ENCODE measurements around the gene BTG3.

The BTG3 gene

DNA sequence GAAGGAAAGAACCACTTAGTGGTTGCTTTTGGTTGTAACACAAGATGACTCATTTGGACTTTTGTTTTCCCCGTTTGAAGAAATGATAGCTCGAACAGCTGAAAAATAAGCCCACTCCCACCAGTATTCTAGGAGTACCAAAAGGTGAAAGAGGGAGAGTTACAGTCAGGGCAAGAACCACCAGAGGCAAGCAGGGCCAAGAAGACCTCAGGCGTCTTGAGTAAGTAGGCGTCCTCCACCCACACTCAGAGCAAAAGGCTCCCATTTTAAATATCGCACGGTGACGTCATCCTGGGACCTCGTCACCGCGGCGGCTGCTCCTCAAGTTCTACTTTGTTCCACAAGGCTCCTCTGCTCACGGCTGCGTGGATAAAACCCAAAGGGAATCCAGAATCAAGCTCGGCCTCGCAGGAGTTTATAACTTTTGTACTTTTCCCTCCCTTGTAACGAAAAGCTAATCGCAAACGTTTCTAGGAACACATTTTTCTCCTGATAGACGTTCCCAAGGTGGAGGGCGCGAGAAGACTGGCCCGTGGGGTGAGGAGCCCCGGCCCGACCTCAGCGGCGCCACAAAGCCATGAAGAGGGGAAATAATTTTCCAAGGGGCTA lies 1.2 kb downstream of the BTG3 start:
- Mint-ChIP-seq H3K27me3 (no peaks in the 10 kb centered on the region), H3K27ac (peak overlapping the region; percentile 91), H3K9me3 (ENCODE audit: low read depth) (no peaks in the 10 kb centered on the region), H3K36me3 (peaks cover 10% of the 10 kb centered on the region), H3K4me1 (ENCODE audit: low read depth) (peaks cover 32% of the 10 kb centered on the region), H3K4me3 (peak overlapping the region; percentile 92)

DNA sequence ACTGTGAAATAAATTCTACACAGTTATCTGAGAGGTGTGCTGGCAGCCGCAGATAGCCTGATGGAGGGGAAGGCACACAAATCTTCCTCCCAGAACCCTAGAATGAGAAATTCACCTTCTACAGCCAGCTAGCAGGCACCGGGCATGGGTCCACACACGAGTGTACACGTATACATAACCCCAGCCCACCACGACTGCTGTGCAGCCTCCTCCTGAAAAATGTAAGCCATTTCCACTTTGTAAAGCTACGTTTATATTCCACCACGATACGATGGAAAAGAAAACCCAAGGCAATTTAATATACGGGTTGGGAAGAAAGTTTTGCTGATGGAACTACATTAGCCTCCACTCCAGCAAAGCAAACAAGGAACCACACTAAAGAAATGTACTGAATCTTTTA lies 1.8 kb downstream of the BTG3 start:
- H3K27me3 Mint-ChIP-seq = no peaks in the 10 kb centered on the region
- peaks cover 32% of the 10 kb centered on the region for H3K4me1 Mint-ChIP-seq (ENCODE audit: low read depth)
- H3K27ac Mint-ChIP-seq = peak overlapping the region; percentile 91
- H3K36me3 Mint-ChIP-seq = peaks cover 10% of the 10 kb centered on the region
- no peaks in the 10 kb centered on the region for H3K9me3 Mint-ChIP-seq (ENCODE audit: low read depth)
- H3K4me3 Mint-ChIP-seq = peak overlapping the region; percentile 92

GRCh38 chr21:17609681-17610080 lies 3.0 kb downstream of the BTG3 start:
- peaks cover 10% of the 10 kb centered on the region for H3K36me3 Mint-ChIP-seq
- no peaks in the 10 kb centered on the region for H3K9me3 Mint-ChIP-seq (ENCODE audit: low read depth)
- peak overlapping the region; percentile 58 for H3K4me3 Mint-ChIP-seq
- peaks cover 32% of the 10 kb centered on the region for H3K4me1 Mint-ChIP-seq (ENCODE audit: low read depth)
- no peaks in the 10 kb centered on the region for H3K27me3 Mint-ChIP-seq
- no peak overlapping the region for H3K27ac Mint-ChIP-seq

DNA sequence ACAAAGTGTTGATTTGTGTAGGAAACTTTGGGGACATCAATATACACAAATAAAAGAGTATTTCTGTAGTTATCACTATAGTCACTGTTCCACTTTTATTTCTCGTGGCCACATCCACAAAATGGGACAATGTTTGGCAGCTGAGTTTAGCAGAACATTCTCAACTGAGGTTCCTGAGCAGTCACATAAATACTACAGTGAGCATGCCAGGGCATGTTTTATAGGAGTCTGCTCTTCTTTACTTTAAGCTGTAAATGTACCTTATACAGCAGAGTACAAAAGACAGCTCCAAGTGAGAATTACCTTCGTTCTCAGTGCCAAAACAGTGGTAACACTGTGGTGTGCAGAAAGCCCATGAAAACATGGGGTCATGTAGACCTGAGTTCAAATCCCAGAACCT lies 5.0 kb downstream of the BTG3 start:
- Mint-ChIP-seq H3K9me3 (ENCODE audit: low read depth) (no peaks in the 10 kb centered on the region), H3K27me3 (no peaks in the 10 kb centered on the region), H3K4me1 (ENCODE audit: low read depth) (peaks cover 38% of the 10 kb centered on the region), H3K36me3 (peaks cover 17% of the 10 kb centered on the region), H3K27ac (no peak overlapping the region), H3K4me3 (no peak overlapping the region)

GRCh38 chr21:17602874-17603273 lies 9.8 kb downstream of the BTG3 start:
- Mint-ChIP-seq H3K4me3 (no peak overlapping the region), H3K36me3 (peaks cover 24% of the 10 kb centered on the region), H3K27ac (no peak overlapping the region), H3K27me3 (no peaks in the 10 kb centered on the region), H3K4me1 (ENCODE audit: low read depth) (peaks cover 15% of the 10 kb centered on the region), H3K9me3 (ENCODE audit: low read depth) (no peaks in the 10 kb centered on the region)

DNA sequence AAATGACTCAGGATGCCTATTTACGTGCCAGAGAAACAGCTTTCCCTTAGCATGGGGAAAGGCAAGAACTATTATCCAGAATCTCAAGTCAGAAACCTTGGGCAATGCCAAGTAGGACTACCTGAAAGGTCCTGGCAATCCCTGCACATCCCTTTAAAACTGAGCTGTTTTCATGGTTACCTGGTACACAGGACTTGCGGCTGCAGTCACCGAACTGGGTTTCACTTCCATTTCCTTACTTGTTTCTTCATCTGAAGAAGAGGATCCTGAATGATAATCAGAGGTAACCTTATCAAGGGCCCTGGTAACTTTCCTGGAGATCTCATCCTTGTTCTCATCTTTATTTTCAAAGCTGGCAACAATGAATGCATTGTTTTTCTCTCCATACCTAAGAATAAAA lies 14.3 kb downstream of the BTG3 start:
- H3K4me3 Mint-ChIP-seq = no peak overlapping the region
- no peaks in the 10 kb centered on the region for H3K9me3 Mint-ChIP-seq (ENCODE audit: low read depth)
- peaks cover 8% of the 10 kb centered on the region for H3K4me1 Mint-ChIP-seq (ENCODE audit: low read depth)
- no peaks in the 10 kb centered on the region for H3K27me3 Mint-ChIP-seq
- H3K36me3 Mint-ChIP-seq = peaks cover 20% of the 10 kb centered on the region
- H3K27ac Mint-ChIP-seq = no peak overlapping the region

GRCh38 chr21:17597680-17598079 lies 15.0 kb downstream of the BTG3 start:
- Mint-ChIP-seq H3K4me3 (no peak overlapping the region), H3K4me1 (ENCODE audit: low read depth) (peaks cover 2% of the 10 kb centered on the region), H3K27ac (no peak overlapping the region), H3K36me3 (peaks cover 20% of the 10 kb centered on the region), H3K27me3 (no peaks in the 10 kb centered on the region), H3K9me3 (ENCODE audit: low read depth) (no peaks in the 10 kb centered on the region)

DNA sequence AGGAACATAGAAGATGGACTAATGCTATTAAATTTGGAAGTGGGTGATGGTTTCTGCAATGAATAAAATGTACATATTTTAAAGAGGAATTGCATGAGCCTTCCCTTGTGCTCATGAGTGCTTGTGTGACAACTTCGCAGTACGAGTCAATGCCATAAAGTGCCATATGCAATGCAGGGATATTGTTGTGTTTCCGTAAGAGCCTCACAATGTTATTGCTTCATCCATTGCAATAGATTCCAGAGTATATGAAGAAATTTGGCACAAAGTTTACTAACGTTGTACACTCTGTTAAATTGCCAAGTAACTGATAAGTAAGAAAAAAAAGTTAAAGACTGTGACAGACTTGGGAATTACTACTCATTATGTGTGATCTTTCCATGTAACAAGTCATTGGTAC lies 22.3 kb downstream of the BTG3 start:
- Mint-ChIP-seq H3K4me1 (ENCODE audit: low read depth) (no peaks in the 10 kb centered on the region), H3K27ac (no peak overlapping the region), H3K9me3 (ENCODE audit: low read depth) (no peaks in the 10 kb centered on the region), H3K36me3 (peaks cover 5% of the 10 kb centered on the region), H3K27me3 (no peaks in the 10 kb centered on the region), H3K4me3 (no peak overlapping the region)

DNA sequence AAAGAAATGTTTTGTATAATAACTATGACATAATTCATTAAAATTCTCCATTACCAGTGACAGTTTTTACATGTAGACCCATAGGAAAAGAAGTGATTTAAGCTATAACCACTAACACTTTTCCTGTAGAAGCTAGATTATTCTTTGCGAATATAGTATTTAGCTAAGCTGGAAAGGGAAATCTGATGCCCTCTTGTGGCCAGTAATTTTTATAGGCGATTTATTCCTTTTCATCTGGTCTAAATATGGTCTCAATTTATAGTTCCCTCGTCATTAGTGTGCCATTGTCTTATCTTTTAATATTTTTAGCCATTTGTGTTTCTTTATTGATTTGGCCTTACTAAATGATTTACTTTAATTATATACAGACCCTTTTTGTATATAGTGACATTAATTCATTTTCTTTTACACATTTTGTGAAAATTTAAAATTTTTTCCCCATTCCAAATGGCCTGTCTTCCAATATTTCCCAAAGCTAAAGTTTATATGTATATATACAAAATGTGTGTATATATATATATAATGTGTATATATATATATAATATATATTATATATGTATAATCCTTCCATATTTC lies 26.7 kb downstream of the BTG3 start:
- Mint-ChIP-seq H3K4me1 (ENCODE audit: low read depth) (no peaks in the 10 kb centered on the region), H3K36me3 (no peaks in the 10 kb centered on the region), H3K4me3 (no peak overlapping the region), H3K27ac (no peak overlapping the region), H3K27me3 (no peaks in the 10 kb centered on the region), H3K9me3 (ENCODE audit: low read depth) (no peaks in the 10 kb centered on the region)

GRCh38 chr21:17583898-17584297 lies 28.8 kb downstream of the BTG3 start:
- Mint-ChIP-seq H3K4me1 (ENCODE audit: low read depth) (no peaks in the 10 kb centered on the region), H3K9me3 (ENCODE audit: low read depth) (no peaks in the 10 kb centered on the region), H3K27me3 (no peaks in the 10 kb centered on the region), H3K27ac (no peak overlapping the region), H3K36me3 (no peaks in the 10 kb centered on the region), H3K4me3 (no peak overlapping the region)

GRCh38 chr21:17580319-17580718 lies 32.4 kb downstream of the BTG3 start:
- Mint-ChIP-seq H3K9me3 (ENCODE audit: low read depth) (no peaks in the 10 kb centered on the region), H3K27ac (no peak overlapping the region), H3K27me3 (no peaks in the 10 kb centered on the region), H3K4me3 (no peak overlapping the region), H3K4me1 (ENCODE audit: low read depth) (no peaks in the 10 kb centered on the region), H3K36me3 (no peaks in the 10 kb centered on the region)

DNA sequence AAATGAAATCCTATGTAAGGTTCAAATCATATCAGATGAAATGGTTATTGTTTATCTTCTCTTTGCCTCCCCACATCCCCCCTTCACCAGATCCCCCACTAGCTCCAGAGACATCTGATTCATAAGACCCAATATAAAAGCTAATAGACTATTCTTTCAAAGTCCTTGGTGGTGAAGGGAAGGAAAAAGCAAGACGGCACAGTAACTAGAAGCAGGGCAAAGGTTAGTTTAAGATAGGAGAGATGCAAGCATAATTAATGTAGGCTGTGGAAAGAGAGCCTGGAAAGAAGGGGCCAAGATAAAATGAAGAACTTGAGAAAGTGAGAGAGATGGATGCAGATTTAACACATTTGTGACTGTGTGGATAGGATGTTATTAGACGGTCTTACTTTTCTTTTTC lies 33.8 kb downstream of the BTG3 start:
- Mint-ChIP-seq H3K27me3 (no peaks in the 10 kb centered on the region), H3K36me3 (no peaks in the 10 kb centered on the region), H3K4me1 (ENCODE audit: low read depth) (no peaks in the 10 kb centered on the region), H3K27ac (no peak overlapping the region), H3K9me3 (ENCODE audit: low read depth) (no peaks in the 10 kb centered on the region), H3K4me3 (no peak overlapping the region)

DNA sequence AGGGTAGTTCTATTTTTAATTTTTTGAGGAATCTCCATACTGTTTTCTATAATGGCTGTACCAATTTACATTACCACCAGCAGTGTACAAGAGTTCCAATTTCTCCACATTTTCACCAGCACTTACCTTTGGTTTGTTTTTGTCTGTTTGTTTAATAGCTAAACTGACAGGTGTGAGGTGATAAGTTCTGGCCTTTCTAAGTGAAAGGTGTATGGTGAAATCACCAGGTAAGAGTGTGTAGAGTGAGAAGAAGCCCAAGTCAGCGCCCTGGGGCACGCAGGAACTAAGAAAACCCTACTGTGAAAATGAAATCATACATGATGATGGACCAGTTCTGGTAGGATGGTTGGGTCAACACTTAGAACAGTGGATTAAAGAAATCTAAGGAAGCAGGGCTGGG lies 34.5 kb downstream of the BTG3 start:
- H3K4me1 Mint-ChIP-seq (ENCODE audit: low read depth) = no peaks in the 10 kb centered on the region
- H3K36me3 Mint-ChIP-seq = no peaks in the 10 kb centered on the region
- no peaks in the 10 kb centered on the region for H3K27me3 Mint-ChIP-seq

GRCh38 chr21:17577701-17578100 lies 35.0 kb downstream of the BTG3 start:
- H3K36me3 Mint-ChIP-seq = no peaks in the 10 kb centered on the region
- H3K27ac Mint-ChIP-seq = no peak overlapping the region
- H3K9me3 Mint-ChIP-seq (ENCODE audit: low read depth) = no peaks in the 10 kb centered on the region
- H3K27me3 Mint-ChIP-seq = no peaks in the 10 kb centered on the region
- no peaks in the 10 kb centered on the region for H3K4me1 Mint-ChIP-seq (ENCODE audit: low read depth)
- no peak overlapping the region for H3K4me3 Mint-ChIP-seq

More for the DNA sequence above, 34.5 kb downstream of the BTG3 start:
- Mint-ChIP-seq H3K27ac (no peak overlapping the region), H3K4me3 (no peak overlapping the region), H3K9me3 (ENCODE audit: low read depth) (no peaks in the 10 kb centered on the region)

DNA sequence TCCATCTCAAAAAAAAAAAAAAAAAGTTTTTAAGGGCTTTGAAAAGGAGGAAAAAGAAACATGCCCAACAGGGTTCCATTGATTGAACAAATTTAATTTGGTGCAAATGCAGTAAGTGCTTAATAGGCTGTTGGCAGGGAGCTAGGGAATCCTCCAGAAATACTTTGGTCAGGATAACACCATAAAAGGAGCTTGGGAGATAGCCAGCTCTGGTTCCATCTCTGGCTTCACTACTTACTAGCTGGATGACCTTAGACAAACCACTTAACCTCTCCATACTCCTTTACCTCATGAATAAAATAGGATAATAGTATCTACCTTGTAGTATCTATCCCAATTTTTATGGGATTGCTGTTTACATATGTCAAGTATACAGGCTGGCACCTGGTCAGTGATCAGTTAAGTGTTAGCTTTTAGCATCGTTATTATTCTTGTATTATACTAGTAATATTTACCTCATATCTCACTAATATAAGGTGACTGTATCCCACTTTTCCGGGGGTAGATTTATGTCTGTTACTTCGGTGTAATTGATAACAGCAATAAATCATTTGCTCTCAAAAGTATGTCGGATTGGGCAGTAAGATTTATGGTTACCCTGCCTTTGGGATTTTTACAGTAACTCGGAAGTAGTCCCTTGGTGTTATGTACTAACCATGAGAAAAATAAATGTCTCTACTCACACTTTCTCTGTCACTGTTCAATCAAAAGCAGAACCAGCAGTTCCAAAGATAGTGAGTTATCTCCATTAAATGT lies 36.4 kb downstream of the BTG3 start:
- no peak overlapping the region for H3K27ac Mint-ChIP-seq
- no peaks in the 10 kb centered on the region for H3K27me3 Mint-ChIP-seq
- no peaks in the 10 kb centered on the region for H3K9me3 Mint-ChIP-seq (ENCODE audit: low read depth)
- no peaks in the 10 kb centered on the region for H3K36me3 Mint-ChIP-seq
- H3K4me3 Mint-ChIP-seq = no peak overlapping the region
- no peaks in the 10 kb centered on the region for H3K4me1 Mint-ChIP-seq (ENCODE audit: low read depth)
